Activated CD4-positive, alpha-beta T cell treated with anti-CD3 and anti-CD28 coated beads, Interleukin-2, amount 50 U/mL, for 4 hours (primary cell): ENCODE results near the gene PEX16.

Source experiments
- DNase-seq, 2 experiments: peaks; one replicate each; pipeline ENCODE4 v3.0.0-alpha.2; 2020

Gene PEX16

GRCh38 chr11:45930951-45931570, 13.4 kb upstream of the PEX16 start:
- no peak for DNase-seq

DNA sequence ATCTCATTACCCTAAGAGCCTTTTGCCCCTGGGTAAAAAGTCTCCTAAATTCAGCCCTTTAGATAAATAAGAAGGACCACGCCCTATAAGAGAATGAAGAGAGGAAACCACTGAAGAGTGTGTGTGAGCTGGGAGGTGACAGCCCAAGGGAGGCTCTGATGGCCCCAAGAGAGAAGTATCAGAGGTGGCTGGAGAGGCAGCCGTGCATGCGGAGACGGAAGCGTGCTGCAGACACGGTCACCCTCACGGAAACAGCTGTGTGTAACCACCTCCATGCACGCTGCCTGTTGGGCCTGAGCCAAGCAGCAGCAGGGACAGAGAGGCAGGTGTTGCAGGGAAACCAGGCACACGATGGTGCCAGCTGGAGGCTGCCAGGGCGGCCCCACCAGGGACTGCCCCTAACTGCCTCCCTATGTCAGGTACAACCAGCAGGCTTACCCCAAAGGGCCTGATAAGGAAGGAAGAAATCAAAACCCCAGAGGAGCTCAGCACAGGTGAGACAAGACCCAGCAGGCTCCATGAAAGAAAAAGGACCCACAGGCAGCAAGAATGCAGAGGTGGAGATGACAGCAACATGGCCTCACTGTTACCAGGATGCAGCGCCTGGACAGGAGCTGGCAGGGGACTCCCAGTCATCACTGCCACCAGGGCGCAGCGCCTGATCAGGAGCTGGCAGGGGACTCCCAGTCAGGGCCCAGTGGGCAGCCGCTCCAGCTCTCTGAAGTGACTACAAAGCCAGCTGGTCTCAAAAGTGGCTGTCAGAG, 12.5 kb upstream of the PEX16 start:
- DNase-seq: no peak

GRCh38 chr11:45929486-45930030, 11.9 kb upstream of the PEX16 start:
- no peak for DNase-seq

DNA sequence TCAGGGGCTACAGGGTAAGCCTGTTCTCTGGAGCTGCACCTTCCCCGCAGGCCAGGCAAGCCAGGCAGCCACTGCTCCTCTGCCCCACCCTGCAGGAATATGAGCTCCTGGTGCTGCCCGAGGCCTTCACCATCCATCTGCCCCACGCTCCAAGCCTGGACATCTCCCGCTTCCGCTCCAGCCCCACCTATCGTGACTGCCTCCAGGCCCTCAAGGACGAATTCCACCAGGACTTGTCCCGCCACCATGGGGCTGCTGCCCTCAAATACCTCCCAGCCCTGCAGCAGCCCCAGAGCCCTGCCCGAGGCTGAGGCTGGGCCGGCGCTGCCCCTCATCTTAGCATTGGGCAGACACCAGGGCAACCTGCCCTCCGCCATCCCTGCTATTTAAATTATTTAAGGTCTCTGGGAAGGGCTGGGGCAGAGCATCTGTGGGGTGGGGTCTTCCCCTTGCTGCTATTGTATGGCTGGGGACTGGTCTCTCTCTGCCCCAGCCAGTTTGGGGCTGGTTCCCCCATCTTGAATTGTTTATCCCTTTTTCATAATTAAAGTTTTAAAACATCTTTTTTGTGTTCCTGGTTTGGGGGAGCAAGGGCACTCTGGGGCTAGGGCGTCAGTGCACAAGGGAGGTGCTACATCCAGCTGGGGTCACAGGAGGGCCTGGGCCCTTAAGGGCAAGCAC, 11.0 kb upstream of the PEX16 start:
- DNase-seq: no peak

DNA sequence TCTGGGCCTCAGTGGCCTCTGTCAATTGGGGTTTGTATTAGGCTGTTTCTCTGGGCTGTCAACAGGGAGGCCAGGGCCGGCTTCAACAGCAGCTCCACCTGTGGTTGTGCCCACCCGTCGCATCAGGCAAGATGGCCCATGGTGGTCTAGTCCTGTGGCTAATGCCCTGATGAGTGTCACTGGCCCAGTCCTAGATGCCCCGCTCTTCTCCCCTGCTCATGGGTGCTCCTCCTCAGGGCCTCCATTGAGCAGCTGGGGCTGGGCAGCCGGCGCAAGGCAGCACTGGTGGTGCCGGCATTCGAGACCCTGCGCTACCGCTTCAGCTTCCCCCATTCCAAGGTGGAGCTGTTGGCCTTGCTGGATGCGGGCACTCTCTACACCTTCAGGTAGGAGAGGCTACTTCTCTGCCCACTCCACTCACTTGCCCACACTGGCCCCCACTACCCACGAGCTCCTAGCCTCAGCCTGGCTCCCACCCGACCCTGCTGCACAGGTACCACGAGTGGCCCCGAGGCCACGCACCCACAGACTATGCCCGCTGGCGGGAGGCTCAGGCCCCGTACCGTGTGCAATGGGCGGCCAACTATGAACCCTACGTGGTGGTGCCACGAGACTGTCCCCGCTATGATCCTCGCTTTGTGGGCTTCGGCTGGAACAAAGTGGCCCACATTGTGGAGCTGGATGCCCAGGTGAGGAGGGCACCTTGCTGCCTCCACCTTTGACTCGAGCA, 10.2 kb upstream of the PEX16 start:
- no peak for DNase-seq

DNA sequence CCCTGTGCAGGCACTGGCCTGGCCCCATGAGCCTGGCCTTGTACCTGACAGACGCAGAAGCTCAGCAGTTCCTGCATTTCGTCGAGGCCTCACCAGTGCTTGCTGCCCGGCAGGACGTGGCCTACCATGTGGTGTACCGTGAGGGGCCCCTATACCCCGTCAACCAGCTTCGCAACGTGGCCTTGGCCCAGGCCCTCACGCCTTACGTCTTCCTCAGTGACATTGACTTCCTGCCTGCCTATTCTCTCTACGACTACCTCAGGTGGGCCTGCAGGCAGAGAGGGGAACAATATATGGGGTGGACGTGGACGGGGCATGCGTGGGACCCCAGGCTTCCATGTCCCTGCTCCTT, 9.6 kb upstream of the PEX16 start:
- DNase-seq: no peak

DNA sequence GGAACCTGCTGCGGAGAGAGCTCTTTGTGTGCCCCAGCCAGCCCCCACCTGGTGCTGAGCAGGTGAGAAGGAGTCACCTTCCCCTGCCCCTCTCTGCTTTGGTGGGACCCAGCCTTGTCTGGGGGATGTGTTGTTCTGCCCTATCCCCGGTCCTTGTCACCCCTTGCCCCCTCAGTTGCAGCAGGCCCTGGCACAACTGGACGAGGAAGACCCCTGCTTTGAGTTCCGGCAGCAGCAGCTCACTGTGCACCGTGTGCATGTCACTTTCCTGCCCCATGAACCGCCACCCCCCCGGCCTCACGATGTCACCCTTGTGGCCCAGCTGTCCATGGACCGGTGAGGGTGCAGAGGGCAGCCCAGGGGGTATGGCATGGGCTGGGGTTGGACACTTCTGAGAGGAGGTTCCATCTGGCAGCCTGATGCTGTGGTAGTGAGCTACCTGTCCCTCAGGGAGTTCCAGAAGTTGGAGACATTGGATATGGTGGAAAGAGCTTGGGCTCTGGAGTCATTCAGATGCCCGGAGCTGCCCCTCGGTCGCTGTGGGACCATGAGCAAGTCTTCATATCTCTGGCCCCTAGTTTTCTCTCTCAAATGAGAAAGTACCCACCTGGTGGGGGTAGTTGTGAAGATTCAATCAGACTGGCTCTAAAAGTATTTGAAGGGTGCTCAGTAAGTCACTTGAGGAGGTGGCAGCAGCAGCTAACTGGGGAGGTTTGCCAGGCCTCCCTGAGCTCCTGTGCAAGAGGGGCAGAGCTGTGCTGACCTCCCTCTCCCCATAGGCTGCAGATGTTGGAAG, 9.1 kb upstream of the PEX16 start:
- DNase-seq: no peak

- DNase-seq: no peak
These were observed 8.3 kb upstream of the PEX16 start for GRCh38 chr11:45926001-45926401.

DNA sequence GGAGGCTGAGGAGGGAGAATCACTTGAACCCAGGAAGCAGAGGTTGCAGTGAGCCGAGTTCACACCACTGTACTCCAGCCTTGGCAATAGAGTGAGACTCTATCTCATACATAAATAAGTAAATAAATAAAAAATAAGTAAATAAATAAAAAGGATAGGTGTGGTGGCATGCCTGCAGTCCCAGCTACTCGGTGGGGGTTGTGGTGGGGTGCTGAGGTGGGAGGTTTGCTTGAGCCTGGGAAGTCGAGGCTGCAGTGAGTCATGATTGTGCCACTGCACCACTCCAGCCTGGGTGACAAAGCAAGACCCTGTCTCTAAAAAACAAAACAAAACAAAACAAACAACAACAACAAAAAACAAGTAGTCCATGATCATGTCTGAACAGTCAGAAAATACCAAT, 7.9 kb upstream of the PEX16 start:
- no peak for DNase-seq

GRCh38 chr11:45924927-45925326, 7.2 kb upstream of the PEX16 start:
- no peak for DNase-seq

GRCh38 chr11:45924036-45924915, 6.6 kb upstream of the PEX16 start:
- DNase-seq: no peak

- DNase-seq: no peak
These were observed 4.9 kb upstream of the PEX16 start, which contains the start of gene LARGE2 for GRCh38 chr11:45922425-45923082. Gene LARGE2, plus strand, starts transcription at chr11:45922656. Its CDS starts 227 bp downstream, at chr11:45922883.

DNA sequence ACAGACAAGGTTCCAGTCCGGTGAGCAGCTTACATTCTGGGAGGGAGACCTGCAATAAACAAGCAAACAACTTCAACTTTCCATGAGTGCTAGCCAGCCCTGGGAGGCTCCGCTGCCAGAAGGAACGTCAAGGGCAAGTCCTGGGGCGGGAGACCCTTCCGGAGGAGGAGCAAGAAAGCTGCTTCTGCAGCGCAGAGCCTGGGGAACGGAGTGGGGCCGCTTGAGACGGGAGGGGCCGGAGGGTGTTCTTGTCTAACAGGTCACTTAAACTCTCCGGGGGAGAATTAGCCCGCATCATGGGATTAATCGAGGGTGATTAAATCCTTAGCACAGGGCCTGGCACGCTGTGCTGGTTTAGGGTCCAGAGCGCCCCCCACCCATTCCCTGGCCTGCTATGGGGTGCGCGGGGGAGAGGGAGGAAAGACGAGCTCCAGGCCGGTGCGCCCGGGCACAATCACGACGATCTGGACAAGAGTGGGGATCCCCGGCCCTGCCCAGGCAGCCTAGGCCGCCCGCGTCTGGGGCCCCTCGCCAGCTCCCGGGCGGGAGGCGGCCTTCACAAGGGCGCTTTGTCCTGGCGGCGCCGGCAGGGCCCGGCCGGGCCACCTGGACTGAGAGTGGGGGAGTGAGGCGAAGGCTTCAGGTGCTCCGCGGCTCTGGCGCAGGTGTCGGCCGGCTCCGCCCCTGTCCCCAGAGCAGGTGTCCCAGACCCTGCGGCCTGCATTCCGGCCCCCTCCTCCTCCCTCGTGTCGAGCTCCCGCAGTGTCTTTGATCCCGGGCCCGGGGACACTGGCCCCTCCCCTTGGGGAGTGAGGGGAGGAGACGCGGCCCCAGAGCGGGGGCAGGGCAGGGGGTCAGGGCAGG, 4.1 kb upstream of the PEX16 start:
- DNase-seq: no peak

DNA sequence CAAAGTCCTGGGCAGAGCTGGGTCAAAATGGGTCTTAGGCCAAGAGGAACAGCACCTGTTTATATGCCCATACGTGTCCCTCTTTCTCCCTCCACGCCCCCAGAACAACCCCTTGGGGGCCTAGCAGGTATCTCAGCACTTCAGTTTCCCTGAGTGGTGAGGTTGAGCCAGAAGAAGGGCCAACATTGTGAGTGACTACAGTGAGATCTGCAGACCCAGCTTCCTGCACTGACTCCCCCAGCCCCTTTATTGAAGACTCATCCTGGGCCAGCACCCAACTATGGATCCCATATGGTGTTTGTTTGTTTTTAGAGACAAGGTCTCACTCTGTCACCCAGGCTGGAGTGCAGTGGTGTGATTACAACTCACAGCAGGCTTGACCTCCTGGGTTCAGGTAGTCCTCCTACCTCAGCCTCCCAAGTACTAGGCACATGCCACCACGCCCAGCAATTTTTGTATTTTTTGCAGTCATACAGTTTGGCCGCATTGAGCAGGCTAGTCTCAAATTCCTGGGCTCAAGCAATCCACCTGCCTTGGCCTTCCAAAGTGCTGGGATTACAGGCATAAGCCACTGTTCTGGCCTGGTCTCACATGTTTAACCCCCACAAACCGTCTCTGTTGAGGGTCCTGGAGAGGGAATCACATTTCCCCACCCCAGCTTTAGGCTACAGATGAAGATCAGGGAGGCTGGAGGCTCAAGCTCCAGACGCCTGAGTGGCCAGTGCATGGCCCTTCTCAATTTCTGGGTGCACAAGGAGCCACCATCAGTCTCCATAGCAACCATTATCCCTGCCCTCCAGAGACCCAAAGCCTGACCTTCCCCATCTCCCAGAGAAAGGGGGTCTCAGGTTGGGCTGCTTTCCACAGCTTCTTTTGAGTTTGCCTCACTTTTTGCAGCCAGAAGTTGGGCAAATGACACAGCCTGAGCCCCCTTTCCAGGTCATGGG, 3.1 kb upstream of the PEX16 start:
- DNase-seq: no peak

DNA sequence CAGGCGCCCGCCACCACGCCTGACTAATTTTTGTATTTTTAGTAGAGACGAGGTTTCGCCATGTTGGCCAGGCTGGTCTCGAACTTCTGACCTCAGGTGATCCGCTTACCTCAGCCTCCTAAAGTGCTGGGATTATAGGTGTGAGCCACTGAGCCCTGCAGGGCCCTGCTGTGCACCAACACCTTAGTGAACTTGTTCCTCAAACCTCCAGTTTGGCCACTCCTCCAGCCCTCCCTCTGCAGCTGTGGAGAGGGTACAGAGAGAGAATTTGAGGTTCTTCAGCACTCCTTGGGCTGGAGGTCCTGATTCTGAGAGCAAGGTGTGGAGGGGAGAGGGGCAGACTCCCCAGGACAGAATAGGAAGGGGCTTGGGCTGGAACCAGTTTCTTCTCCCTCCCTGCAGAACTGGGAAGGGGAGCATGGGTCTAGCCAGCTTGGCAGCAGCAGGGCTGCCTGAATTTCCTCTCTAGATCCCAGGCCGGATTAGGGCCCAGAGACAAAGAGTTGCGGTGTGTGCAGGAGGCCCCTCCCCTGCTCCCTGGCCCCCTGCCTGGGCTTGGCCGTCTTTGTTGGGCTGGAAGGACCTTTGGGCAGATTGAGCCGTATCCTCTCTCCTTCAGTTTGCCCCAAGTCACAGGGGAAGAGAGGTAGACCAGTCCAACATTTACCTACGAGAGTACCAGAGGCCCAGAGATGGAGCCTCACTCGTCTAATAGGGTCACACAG, 2.3 kb upstream of the PEX16 start:
- DNase-seq: no peak

GRCh38 chr11:45918962-45919675, 1.4 kb upstream of the PEX16 start:
- no peak for DNase-seq

- DNase-seq: peak; percentile 21 to 23
These were observed 759 bp upstream of the PEX16 start for GRCh38 chr11:45918331-45918941.
